Muscle of arm (tissue), 12 donors: ENCODE measurements around the gene ASCC1. TPM values are rescaled to one million over a fixed set of nuclear protein-coding genes. Genes with fewer than 3 reads are reported as not detected.

Experiments used
- DNase-seq: peaks from one replicate; pipeline ENCODE4 v3.0.0-alpha.2; 2013
- polyA plus RNA-seq, 12 donors: library from polyadenylated mRNA; unstranded; fragments of 120-200 nt; gene quantifications; one replicate each; pipeline ENCODE4 v1.2.1, GENCODE V29; 2013; ENCODE audit not compliant: insufficient read length in 12 of 12

ASCC1 gene
- polyA plus RNA-seq, 12 donors, result 21.5 to 32.1 (median 28.5) TPM; not detected in 1

DNA sequence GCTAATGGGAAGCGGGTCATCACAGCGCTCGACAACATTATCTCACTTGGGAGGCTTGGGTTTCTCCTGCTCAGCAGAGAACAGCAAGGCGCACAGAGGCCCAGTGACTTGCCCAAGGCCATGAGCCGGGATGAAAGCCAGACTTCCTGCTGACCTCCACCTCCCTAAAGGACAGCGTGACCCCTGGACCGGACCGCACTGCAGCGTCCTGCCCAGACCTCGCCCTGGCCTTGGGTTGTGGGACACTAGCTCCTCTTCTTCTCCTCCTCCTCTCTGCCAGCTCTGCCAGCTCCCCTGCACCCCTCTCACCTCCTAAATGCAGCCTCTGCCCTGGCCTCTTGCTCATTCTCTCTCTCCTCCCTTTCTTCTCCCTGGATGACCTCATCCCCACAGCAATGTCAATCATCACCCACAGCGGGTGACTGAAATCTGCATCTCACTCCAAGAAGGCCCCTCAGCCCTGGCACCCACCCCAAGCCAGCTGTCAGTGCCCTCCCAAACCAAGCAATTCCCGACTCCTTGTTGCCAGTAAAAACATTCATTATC, 147.1 kb downstream of the ASCC1 start:
- DNase-seq, result no peak

GRCh38 chr10:72068126-72068765, 147.8 kb downstream of the ASCC1 start:
- DNase-seq, result no peak

DNA sequence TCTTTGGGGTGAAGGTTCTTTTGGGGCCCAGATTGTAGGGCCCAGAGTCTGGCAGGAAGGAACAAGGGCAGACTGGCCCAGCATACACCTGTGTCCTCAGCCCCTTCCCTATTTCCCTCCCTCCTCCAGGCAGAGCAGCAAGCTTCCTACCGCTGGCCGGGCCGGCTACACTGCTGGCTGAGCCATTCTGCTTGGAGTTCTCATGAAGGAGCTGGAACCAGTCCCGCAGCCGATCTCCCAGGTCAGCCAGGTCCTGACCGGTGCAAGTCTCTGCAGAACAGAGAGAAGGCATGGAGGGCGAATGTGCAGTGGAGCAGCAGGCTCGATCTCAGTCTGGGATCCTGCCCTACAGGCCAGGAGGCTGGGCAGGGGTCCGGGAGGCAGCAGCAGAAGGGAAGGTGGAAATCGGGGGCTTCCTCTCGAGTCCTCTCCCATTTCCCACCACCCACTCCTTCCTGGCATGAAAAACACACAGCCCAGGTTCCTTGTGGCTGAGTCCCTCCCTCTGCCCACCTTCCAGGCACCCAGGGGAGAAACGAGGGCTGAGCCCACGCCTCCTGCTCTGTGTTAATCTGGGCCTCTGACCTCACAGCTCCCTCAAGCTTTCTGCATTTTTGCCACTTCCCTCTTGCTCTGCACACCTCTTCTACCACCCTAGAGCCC, 148.5 kb downstream of the ASCC1 start:
- no peak for DNase-seq

- no peak for DNase-seq
Measured at GRCh38 chr10:72066318-72067284, 149.5 kb downstream of the ASCC1 start.

DNA sequence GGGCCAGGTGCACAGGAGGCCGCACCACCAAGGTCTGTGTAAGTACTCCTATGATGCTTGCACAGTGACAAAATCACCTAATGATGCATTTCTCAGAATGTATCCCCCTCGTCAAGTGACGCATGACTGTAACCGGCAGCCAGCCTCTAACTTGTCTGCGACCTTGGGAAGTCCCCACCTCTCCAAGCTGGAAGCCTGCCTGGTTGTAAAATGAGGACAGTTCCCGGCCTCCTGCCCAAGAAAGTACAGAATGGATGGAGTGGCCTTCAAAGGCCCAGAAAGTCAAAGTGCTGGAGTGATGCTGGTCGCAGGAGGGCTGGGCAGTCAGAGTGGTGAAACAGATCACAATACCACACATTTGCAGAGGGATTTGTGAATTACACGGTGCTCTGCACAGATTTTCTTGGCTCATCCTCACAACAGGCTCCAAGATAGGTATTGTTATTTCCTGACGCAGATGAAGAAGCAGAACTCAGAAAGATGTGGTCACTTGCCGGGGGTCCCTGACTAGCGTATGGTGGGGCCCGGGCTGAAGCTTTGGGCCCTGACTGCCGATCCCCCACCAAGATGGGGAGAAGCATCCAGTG, 150.5 kb downstream of the ASCC1 start:
- no peak for DNase-seq

DNA sequence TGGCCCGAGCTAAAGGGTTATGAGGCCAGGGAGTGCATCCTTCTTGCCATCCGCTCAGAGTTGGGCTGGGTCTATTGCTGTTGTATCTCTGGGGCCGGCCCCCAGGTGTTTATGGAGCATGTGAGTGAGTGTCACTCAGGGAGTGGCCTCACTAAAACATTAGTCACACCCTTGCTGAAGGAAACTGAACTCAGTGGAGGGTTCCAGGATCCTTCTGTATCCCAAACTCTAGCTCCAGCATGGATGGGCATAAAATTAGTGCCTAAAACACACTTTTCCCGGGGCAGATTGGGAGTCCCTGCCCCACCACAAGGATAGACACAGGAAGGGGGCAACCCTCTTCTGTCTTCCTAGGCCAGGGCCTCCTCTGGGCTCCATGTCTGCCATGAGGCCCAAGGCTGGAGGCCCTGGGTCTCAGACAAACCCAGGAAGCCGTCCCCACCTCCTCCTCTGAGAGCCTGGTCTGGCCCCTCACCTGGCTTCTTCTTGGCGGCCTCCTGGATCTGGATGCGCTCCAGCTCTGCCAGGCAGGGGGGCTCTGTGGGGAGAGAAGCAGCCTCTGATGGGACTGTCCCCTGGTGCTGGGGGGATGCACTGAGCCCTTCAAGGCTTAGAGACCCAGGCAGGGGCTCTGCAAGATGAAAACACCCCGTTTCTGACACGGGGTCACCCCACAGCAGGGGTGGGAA, 152.2 kb downstream of the ASCC1 start:
- DNase-seq, result no peak

GRCh38 chr10:72062832-72063702, 153.0 kb downstream of the ASCC1 start:
- no peak for DNase-seq

DNA sequence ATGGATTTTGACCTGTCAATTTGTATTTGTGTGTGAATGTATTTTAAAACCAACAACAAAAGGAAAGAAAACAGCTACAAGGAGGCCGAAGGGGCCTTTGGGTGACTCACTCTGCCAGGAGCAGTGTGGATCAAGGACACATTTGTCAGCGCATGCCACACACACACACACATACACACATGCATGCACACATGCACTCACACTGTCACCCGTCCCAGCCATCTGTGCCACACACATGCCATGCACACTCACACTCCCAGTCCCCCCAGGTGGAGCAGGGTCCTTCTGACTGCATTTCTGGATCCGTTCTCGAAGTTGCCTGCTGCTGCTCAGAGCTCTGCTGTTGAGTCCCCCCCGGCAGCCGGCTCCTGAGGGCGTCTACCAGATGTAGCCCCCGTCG, 153.7 kb downstream of the ASCC1 start:
- DNase-seq, result no peak

- DNase-seq, result no peak
Measured at GRCh38 chr10:72061930-72062329, 154.1 kb downstream of the ASCC1 start.

DNA sequence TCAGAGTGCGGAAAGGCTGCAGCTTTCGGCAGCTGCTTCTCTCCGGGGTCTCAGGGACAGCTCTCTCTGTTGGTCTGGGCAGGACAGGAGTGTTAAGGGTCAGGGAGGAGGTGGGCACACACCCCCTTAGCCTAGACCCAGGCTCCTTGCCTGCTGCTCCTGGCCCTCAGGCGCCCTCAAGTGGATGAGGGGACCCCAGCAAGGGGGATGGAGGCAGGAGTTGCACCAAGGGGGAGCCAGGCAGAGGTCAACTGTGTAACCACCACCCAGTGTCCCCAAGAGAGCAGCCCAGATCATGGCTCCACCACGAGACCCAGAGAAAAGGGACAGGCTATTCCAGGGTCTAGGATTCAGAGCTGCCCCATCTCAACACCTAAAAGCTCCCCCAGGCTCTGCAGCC, 154.6 kb downstream of the ASCC1 start:
- DNase-seq, result no peak

GRCh38 chr10:72059843-72060822, 155.9 kb downstream of the ASCC1 start:
- DNase-seq, result no peak

- no peak for DNase-seq
Measured at GRCh38 chr10:72058989-72059842, 156.9 kb downstream of the ASCC1 start.

DNA sequence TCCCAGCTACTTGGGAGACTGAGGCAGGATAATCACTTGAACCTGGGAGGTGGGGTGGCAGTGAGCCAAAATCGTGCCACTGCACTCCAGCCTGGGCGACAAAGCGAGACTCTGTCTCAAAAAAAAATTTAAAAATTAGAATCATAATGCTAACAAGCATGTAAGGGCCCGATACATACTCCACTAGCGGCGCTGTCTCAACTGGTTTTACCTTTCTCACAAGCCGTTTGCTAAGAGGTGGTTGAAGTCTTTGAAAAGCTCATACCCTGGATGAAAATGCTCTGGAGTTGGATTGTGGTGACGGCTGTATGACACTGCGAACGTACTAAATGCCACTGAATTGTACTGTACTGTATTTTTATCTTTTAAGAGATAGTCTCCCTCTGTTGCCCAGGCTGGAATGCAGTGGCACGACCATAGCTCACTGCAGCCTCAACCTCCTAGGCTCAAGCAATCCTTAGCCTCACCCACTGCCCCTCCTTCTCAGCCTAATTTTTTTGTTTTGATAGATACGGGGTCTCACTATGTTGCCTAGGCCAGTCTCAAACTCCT, 157.7 kb downstream of the ASCC1 start:
- no peak for DNase-seq

GRCh38 chr10:72056932-72057751, 158.9 kb downstream of the ASCC1 start:
- DNase-seq, result no peak

GRCh38 chr10:72056113-72056512, 160.0 kb downstream of the ASCC1 start:
- DNase-seq, result no peak

DNA sequence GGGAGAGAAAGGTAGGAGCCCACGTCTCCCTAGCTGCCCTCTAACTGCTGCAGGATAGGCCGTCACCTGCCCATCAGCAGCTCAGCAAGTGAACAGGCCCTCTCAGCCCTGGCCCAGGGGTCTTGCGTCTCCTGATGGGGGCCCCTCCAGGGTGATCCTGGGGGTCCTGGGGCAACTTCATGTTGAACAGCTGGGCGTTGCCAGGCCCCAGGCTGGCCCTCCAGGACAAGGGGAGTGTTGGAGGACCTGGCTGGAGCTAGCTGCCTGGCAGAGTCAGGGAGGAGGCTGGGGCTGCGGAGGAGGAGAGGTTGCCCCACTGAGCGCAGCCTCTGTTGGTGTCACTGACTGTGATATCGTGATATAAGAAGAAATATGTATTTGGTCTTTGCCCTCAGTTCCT, 162.4 kb downstream of the ASCC1 start:
- no peak for DNase-seq

DNA sequence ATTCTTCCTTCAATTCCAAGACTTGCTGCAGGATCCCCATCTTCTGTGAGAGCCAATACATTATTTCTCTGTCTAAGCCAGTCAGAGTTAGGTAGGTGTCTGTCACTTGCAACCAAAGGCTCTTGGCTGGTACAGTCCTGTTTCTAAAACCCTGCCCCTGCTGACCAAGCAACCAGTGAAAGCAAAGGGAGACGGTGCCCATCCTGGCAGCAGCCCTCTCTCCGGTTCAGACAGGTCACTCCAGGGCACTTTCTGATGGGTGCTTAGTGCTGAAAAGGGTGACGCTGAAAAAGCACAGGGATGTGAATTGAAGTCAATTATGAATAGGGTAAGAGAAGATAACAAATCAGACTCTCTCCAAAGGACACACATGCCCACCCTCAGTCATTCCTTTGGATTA, 165.2 kb downstream of the ASCC1 start:
- no peak for DNase-seq
